Measurements from ENCODE around the gene LAMB4. TPM values are rescaled to one million over a fixed set of nuclear protein-coding genes. Genes with fewer than 3 reads are reported as not detected.

Gene LAMB4
- total and polyA plus RNA-seq, 2 experiments from 2014 or later, result not detected

DNA sequence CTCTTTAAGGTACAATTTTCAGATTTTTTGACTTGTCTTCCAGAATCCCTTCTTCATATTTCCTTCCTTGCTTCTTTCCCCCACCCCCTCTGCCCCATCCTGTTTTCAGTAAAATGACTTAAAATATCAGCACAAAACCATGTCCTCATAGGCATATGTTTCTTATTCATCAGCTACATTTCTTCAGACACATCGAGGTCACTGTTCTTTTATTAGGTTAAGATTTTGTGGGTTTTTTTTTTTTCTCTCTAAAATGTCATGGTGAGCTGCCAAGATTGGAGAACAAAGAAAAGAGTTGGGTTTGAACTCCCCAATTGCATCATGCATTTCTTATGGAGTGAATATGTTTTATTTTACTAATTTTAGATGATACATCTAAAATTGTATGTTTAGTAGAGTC is 35.8 kb downstream of the LAMB4 start (continued):
- TF ChIP-seq, protein P1, sequence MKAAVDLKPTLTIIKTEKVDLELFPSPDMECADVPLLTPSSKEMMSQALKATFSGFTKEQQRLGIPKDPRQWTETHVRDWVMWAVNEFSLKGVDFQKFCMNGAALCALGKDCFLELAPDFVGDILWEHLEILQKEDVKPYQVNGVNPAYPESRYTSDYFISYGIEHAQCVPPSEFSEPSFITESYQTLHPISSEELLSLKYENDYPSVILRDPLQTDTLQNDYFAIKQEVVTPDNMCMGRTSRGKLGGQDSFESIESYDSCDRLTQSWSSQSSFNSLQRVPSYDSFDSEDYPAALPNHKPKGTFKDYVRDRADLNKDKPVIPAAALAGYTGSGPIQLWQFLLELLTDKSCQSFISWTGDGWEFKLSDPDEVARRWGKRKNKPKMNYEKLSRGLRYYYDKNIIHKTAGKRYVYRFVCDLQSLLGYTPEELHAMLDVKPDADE (IDR thresholded peaks at IDR 0.05), result no peak
- TF ChIP-seq NANOG (IDR thresholded peaks at IDR 0.05; ENCODE audit: borderline replicate concordance), result no peak
- TF ChIP-seq STAT1 (IDR thresholded peaks at IDR 0.05; ENCODE audit: unreplicated experiment), result no peak
- no peak for TF ChIP-seq REST (IDR thresholded peaks at IDR 0.05; ENCODE audit: unreplicated experiment)

DNA sequence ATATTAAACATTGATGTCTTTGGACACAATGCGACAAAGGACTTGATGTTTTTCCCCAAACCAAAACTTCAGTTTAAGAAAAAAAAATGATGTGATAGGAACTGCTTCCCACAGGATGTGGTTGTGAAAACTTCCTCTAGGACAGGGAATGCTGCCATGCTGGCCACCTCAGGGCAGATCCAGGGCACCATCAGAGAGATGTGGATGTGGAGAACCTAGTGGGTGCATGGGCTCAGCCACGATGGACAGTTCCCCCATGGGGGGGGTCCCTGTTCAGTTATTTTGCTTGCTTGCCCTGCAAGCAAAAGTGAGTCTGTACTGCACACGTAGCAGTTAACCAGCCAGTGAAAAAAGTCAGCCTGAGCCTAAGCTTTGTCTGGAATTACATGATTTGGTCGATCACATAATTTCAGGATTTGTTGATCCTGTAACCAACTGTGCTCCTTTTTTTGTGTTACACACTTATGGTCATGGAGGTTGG is 36.3 kb downstream of the LAMB4 start:
- H3K79me2 ChIP-seq (replicated peaks; ENCODE audit: insufficient read depth), result no peaks in the 10 kb centered on the region
- H3K4me1 Mint-ChIP-seq, result peaks cover 3% of the 10 kb centered on the region; the same call in 2 of the 3 replicates
- H3K36me3 Mint-ChIP-seq (ENCODE audit: low read depth), result no peaks in the 10 kb centered on the region
- H3K27me3 Mint-ChIP-seq (ENCODE audit: insufficient read depth, low read depth, poor library complexity), result no peaks in the 10 kb centered on the region
- no peaks in the 10 kb centered on the region for H3K9me2 ChIP-seq (ENCODE audit: insufficient read depth)
- H2AFZ ChIP-seq, result 0 out of 2 replicates have a peak overlapping the region, but pooled peaks have one; percentile 53
- no peak overlapping the region for H3K27ac Mint-ChIP-seq
- no peaks in the 10 kb centered on the region for H3K9me3 Mint-ChIP-seq
- no peaks in the 10 kb centered on the region for H4K20me1 ChIP-seq (replicated peaks; ENCODE audit: insufficient read depth)
- no peak overlapping the region for H3K27ac ChIP-seq (ENCODE audit: low read depth)
- H3K27me3 ChIP-seq (ENCODE audit: insufficient read depth), result no peaks in the 10 kb centered on the region
- H3K4me2 ChIP-seq, result no peak overlapping the region
- no peak overlapping the region for H3K4me3 Mint-ChIP-seq
- ATAC-seq, result no peak
- H3K4me3 ChIP-seq, result no peak overlapping the region
- no peaks in the 10 kb centered on the region for H3F3A ChIP-seq (replicated peaks; ENCODE audit: low read depth)
- H3K4me1 ChIP-seq (ENCODE audit: insufficient read depth), result no peaks in the 10 kb centered on the region
- DNase-seq (ENCODE audit: low spot score), result no peak
- no peaks in the 10 kb centered on the region for H3K36me3 ChIP-seq (ENCODE audit: insufficient read depth)
- TF ChIP-seq, protein P2, sequence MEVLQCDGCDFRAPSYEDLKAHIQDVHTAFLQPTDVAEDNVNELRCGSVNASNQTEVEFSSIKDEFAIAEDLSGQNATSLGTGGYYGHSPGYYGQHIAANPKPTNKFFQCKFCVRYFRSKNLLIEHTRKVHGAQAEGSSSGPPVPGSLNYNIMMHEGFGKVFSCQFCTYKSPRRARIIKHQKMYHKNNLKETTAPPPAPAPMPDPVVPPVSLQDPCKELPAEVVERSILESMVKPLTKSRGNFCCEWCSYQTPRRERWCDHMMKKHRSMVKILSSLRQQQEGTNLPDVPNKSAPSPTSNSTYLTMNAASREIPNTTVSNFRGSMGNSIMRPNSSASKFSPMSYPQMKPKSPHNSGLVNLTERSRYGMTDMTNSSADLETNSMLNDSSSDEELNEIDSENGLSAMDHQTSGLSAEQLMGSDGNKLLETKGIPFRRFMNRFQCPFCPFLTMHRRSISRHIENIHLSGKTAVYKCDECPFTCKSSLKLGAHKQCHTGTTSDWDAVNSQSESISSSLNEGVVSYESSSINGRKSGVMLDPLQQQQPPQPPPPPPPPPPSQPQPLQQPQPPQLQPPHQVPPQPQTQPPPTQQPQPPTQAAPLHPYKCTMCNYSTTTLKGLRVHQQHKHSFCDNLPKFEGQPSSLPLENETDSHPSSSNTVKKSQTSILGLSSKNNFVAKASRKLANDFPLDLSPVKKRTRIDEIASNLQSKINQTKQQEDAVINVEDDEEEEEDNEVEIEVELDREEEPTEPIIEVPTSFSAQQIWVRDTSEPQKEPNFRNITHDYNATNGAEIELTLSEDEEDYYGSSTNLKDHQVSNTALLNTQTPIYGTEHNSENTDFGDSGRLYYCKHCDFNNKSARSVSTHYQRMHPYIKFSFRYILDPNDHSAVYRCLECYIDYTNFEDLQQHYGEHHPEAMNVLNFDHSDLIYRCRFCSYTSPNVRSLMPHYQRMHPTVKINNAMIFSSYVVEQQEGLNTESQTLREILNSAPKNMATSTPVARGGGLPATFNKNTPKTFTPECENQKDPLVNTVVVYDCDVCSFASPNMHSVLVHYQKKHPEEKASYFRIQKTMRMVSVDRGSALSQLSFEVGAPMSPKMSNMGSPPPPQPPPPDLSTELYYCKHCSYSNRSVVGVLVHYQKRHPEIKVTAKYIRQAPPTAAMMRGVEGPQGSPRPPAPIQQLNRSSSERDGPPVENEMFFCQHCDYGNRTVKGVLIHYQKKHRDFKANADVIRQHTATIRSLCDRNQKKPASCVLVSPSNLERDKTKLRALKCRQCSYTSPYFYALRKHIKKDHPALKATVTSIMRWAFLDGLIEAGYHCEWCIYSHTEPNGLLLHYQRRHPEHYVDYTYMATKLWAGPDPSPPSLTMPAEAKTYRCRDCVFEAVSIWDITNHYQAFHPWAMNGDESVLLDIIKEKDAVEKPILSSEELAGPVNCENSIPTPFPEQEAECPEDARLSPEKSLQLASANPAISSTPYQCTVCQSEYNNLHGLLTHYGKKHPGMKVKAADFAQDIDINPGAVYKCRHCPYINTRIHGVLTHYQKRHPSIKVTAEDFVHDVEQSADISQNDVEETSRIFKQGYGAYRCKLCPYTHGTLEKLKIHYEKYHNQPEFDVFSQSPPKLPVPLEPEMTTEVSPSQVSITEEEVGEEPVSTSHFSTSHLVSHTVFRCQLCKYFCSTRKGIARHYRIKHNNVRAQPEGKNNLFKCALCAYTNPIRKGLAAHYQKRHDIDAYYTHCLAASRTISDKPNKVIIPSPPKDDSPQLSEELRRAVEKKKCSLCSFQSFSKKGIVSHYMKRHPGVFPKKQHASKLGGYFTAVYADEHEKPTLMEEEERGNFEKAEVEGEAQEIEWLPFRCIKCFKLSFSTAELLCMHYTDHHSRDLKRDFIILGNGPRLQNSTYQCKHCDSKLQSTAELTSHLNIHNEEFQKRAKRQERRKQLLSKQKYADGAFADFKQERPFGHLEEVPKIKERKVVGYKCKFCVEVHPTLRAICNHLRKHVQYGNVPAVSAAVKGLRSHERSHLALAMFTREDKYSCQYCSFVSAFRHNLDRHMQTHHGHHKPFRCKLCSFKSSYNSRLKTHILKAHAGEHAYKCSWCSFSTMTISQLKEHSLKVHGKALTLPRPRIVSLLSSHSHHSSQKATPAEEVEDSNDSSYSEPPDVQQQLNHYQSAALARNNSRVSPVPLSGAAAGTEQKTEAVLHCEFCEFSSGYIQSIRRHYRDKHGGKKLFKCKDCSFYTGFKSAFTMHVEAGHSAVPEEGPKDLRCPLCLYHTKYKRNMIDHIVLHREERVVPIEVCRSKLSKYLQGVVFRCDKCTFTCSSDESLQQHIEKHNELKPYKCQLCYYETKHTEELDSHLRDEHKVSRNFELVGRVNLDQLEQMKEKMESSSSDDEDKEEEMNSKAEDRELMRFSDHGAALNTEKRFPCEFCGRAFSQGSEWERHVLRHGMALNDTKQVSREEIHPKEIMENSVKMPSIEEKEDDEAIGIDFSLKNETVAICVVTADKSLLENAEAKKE (CRISPR knock-in tag; IDR thresholded peaks at IDR 0.05), result no peak
- TF ChIP-seq JUNB (IDR thresholded peaks at IDR 0.05; ENCODE audit: unreplicated experiment) (no peak), ZNF114 (CRISPR knock-in tag; IDR thresholded peaks at IDR 0.05) (no peak), ZNF331 (CRISPR knock-in tag; IDR thresholded peaks at IDR 0.05; ENCODE audit: low read depth) (no peak), POLR2AphosphoS5 (IDR thresholded peaks at IDR 0.05; ENCODE audit: low read depth) (no peak), CTCF (conservative IDR thresholded peaks at IDR 0.05; ENCODE audit: low read depth in 2 of 2) (no peak), EZH2phosphoT487 (IDR thresholded peaks at IDR 0.05; ENCODE audit: unreplicated experiment) (no peak), EZH2 (IDR thresholded peaks at IDR 0.05; ENCODE audit: low read depth, unreplicated experiment) (no peak)

Measured in GM23338 (cell line).